Measurements from ENCODE around the gene ORM2. TPM values are rescaled to one million over a fixed set of nuclear protein-coding genes. Genes with fewer than 3 reads are reported as not detected.
"Not testable (repeated sequence)": the region's sequence is repeated elsewhere in the genome, so short reads cannot be mapped to it uniquely, and the experiment has no call there.

The ORM2 gene
- total and polyA plus RNA-seq, 2 donors (not counting 1 experiment from before 2014, with no cell fraction given) = not detected

- Histone ChIP-seq H3K9ac (ENCODE audit: low read length) (no peak overlapping the region), H3K27me3 (replicated peaks in 1 of 4; ENCODE audit: control extremely low read depth in 1 of 4, control insufficient read depth in 3 of 4, insufficient read depth in 4 of 4, low read length in 3 of 4) (peaks cover 0 to 5% (median 0%) of the 10 kb centered on the region in 4 experiments), H4K20me1 (ENCODE audit: control insufficient read depth, insufficient read depth, low read length, poor library complexity, severe bottlenecking) (no peaks in the 10 kb centered on the region), H3K27ac (ENCODE audit: low read length in 2 of 2) (no peak overlapping the region), H3K9me3 (ENCODE audit: control extremely low read depth in 1 of 3, control insufficient read depth in 2 of 3, insufficient read depth in 1 of 3, low read length in 2 of 3) (no peaks in the 10 kb centered on the region), H3K36me3 (replicated peaks in 1 of 2; ENCODE audit: control extremely low read depth in 1 of 2, control insufficient read depth in 1 of 2, extremely low read depth in 1 of 2, insufficient read depth in 2 of 2, low read length in 1 of 2) (no peaks in the 10 kb centered on the region), H3K4me2 (replicated peaks; ENCODE audit: low read depth, low read length, poor library complexity, severe bottlenecking) (no peak overlapping the region), H3K4me1 (ENCODE audit: control insufficient read depth in 2 of 2, insufficient read depth in 2 of 2, low read length in 2 of 2) (no peaks in the 10 kb centered on the region), H3K4me3 (ENCODE audit: control extremely low read depth in 1 of 5, extremely low read depth in 1 of 5, insufficient read depth in 1 of 5, low read depth in 2 of 5, low read length in 4 of 5) (no peak overlapping the region), H2AFZ (ENCODE audit: insufficient read depth, low read depth, low read length, poor library complexity, severe bottlenecking) (no peak overlapping the region), H3K79me2 (ENCODE audit: control insufficient read depth, insufficient read depth, low read length) (no peaks in the 10 kb centered on the region)
- H3K9me3 Mint-ChIP-seq (ENCODE audit: insufficient read depth) = no peaks in the 10 kb centered on the region
- ChIA-PET POLR2A (interaction anchor here (0.6 to 0.7 kb wide), 2 partner anchors 80 to 87 kb away, joined by 4 to 5 read pairs; no protein-coding TSS in a partner anchor), CTCF (interaction anchor here (0.9 to 1.4 kb wide), 3 partner anchors 18 to 253 kb away, joined by 3 to 5 read pairs (median 4); no protein-coding TSS in a partner anchor)
- TF ChIP-seq EZH2 (IDR thresholded peaks at IDR 0.05; ENCODE audit: borderline replicate concordance, insufficient read depth, low read depth, low read length, poor library complexity, severe bottlenecking) = no peak
- no peak for TF ChIP-seq CTCF (IDR thresholded peaks at IDR 0.05)
- ATAC-seq (ENCODE audit: low read depth) (no peak), DNase-seq (no peak)
- no peaks in the 10 kb centered on the region for H3K4me1 Mint-ChIP-seq
- intact Hi-C loops (cut with micrococcal nuclease) = no loop called here
- no peak overlapping the region for H3K4me3 Mint-ChIP-seq
- H3K27me3 Mint-ChIP-seq = peaks cover 10% of the 10 kb centered on the region
- 95% methylated on average over 3 of the region's 8 CpGs for WGBS (ENCODE audit: insufficient coverage)
- H3K27ac Mint-ChIP-seq = no peak overlapping the region
Measured at GRCh38 chr9:114321759-114322158, 7.9 kb upstream of the ORM2 start.

GRCh38 chr9:114322160-114322818, 7.4 kb upstream of the ORM2 start:
- H3K27ac Mint-ChIP-seq; H3K4me1 Mint-ChIP-seq; H3K4me2 ChIP-seq (replicated peaks; ENCODE audit: low read depth, low read length, poor library complexity, severe bottlenecking); H3K4me3 ChIP-seq (ENCODE audit: control extremely low read depth in 1 of 5, extremely low read depth in 1 of 5, insufficient read depth in 1 of 5, low read depth in 2 of 5, low read length in 4 of 5); H3K36me3 ChIP-seq (replicated peaks in 1 of 2; ENCODE audit: control extremely low read depth in 1 of 2, control insufficient read depth in 1 of 2, extremely low read depth in 1 of 2, insufficient read depth in 2 of 2, low read length in 1 of 2); intact Hi-C loops (cut with micrococcal nuclease); H3K79me2 ChIP-seq (ENCODE audit: control insufficient read depth, insufficient read depth, low read length); H3K27ac ChIP-seq (ENCODE audit: low read length in 2 of 2); H3K9ac ChIP-seq (ENCODE audit: low read length); H2AFZ ChIP-seq (ENCODE audit: insufficient read depth, low read depth, low read length, poor library complexity, severe bottlenecking); H3K9me3 Mint-ChIP-seq (ENCODE audit: insufficient read depth); ATAC-seq (ENCODE audit: low read depth); DNase-seq; H3K4me1 ChIP-seq (ENCODE audit: control insufficient read depth in 2 of 2, insufficient read depth in 2 of 2, low read length in 2 of 2); H4K20me1 ChIP-seq (ENCODE audit: control insufficient read depth, insufficient read depth, low read length, poor library complexity, severe bottlenecking); H3K27me3 ChIP-seq (replicated peaks in 1 of 4; ENCODE audit: control extremely low read depth in 1 of 4, control insufficient read depth in 3 of 4, insufficient read depth in 4 of 4, low read length in 3 of 4); H3K9me3 ChIP-seq (ENCODE audit: control extremely low read depth in 1 of 3, control insufficient read depth in 2 of 3, insufficient read depth in 1 of 3, low read length in 2 of 3); H3K4me3 Mint-ChIP-seq: not testable (repeated sequence)
- WGBS (ENCODE audit: insufficient coverage) = no CpG with 5 or more reads among the region's 12 CpGs
- ChIA-PET CTCF (interaction anchor here (0.9 kb wide), 1 partner anchor 253 kb away, joined by 5 read pairs; no protein-coding TSS in a partner anchor), POLR2A (interaction anchor here (0.6 to 0.7 kb wide), 2 partner anchors 80 to 88 kb away, joined by 4 to 5 read pairs; no protein-coding TSS in a partner anchor)
- H3K27me3 Mint-ChIP-seq = peaks cover 10% of the 10 kb centered on the region

- DNase-seq; CTCF ChIA-PET; intact Hi-C loops (cut with micrococcal nuclease): not testable (repeated sequence)
Measured at GRCh38 chr9:114322831-114323531, 6.7 kb upstream of the ORM2 start, which contains the start of gene ORM1. Gene ORM1 (plus strand): TSS chr9:114323098. CDS start chr9:114323134, 36 bp downstream.

More at GRCh38 chr9:114322831-114323531, 6.7 kb upstream of the ORM2 start, which contains the start of gene ORM1:
- H3K9me3 Mint-ChIP-seq (ENCODE audit: insufficient read depth); ATAC-seq (ENCODE audit: low read depth); H4K20me1 ChIP-seq (ENCODE audit: control insufficient read depth, insufficient read depth, low read length, poor library complexity, severe bottlenecking); H3K4me3 ChIP-seq (ENCODE audit: control extremely low read depth in 1 of 5, extremely low read depth in 1 of 5, insufficient read depth in 1 of 5, low read depth in 2 of 5, low read length in 4 of 5); H3K27me3 Mint-ChIP-seq; H3K4me1 ChIP-seq (ENCODE audit: control insufficient read depth in 2 of 2, insufficient read depth in 2 of 2, low read length in 2 of 2); POLR2A ChIA-PET; H3K79me2 ChIP-seq (ENCODE audit: control insufficient read depth, insufficient read depth, low read length); H3K27ac ChIP-seq (ENCODE audit: low read length in 2 of 2); H3K9me3 ChIP-seq (ENCODE audit: control extremely low read depth in 1 of 3, control insufficient read depth in 2 of 3, insufficient read depth in 1 of 3, low read length in 2 of 3); H3K4me3 Mint-ChIP-seq; H2AFZ ChIP-seq (ENCODE audit: insufficient read depth, low read depth, low read length, poor library complexity, severe bottlenecking); H3K4me2 ChIP-seq (replicated peaks; ENCODE audit: low read depth, low read length, poor library complexity, severe bottlenecking); H3K27me3 ChIP-seq (replicated peaks in 1 of 4; ENCODE audit: control extremely low read depth in 1 of 4, control insufficient read depth in 3 of 4, insufficient read depth in 4 of 4, low read length in 3 of 4); H3K4me1 Mint-ChIP-seq; H3K27ac Mint-ChIP-seq; H3K36me3 ChIP-seq (replicated peaks in 1 of 2; ENCODE audit: control extremely low read depth in 1 of 2, control insufficient read depth in 1 of 2, extremely low read depth in 1 of 2, insufficient read depth in 2 of 2, low read length in 1 of 2); H3K9ac ChIP-seq (ENCODE audit: low read length): not testable (repeated sequence)
- no CpG with 5 or more reads among the region's 15 CpGs for WGBS (ENCODE audit: insufficient coverage)
